Thyroid gland (tissue), 4 donors: ENCODE data around the gene EGFR. TPM values are rescaled to one million over a fixed set of nuclear protein-coding genes. Genes with fewer than 3 reads are reported as not detected.
A peak's percentile ranks its signal among the peaks of the same experiment; 100 is the strongest.

Source experiments
- DNase-seq, 2 donors: peaks; one replicate each; pipeline ENCODE4 v3.0.0-alpha.2; 2019
- H3K27ac ChIP-seq, 3 donors: fragments of 200-600 bp; sonication (generic); 1 replicate in 2 of 3; 2 replicates in 1 of 3; pipeline ENCODE4 v1.5.1; 2016 to 2019; ENCODE audit warnings: mild to moderate bottlenecking in 1 of 3, moderate library complexity in 1 of 3
- H3K27me3 ChIP-seq: fragments of 200-600 bp; sonication (generic); one replicate; pipeline ENCODE4 v1.5.1; 2019
- H3K36me3 ChIP-seq, 2 donors: fragments of 200-600 bp; sonication (generic); one replicate each; pipeline ENCODE4 v1.5.1; 2016 to 2019
- H3K4me1 ChIP-seq, 2 donors: fragments of 200-600 bp; sonication (generic); one replicate each; pipeline ENCODE4 v1.5.1; 2017 to 2019
- H3K4me3 ChIP-seq, 3 donors: fragments of 200-600 bp; sonication (generic); replicated peaks in 1 of 3; 1 replicate in 2 of 3; 2 replicates in 1 of 3; pipeline ENCODE4 v1.5.1; 2016; ENCODE audit warnings: mild to moderate bottlenecking in 1 of 3
- H3K9me3 ChIP-seq: fragments of 200-600 bp; sonication (generic); one replicate; pipeline ENCODE4 v1.5.1; 2017
- POLR2A ChIP-seq, 2 donors: fragments of 450-650 bp; IDR thresholded peaks; one replicate each; pipeline ENCODE4 v1.6.1; 2017; ENCODE audit warnings: antibody characterized with exemption in 2 of 2, mild to moderate bottlenecking in 2 of 2, moderate library complexity in 1 of 2
- WGBS, 2 donors: methylation state at CpG; one replicate each; pipeline ENCODE4 v1.1.5; 2017; 5-methylcytosine and 5-hydroxymethylcytosine counted together
- intact Hi-C: fragments of 100-400 bp; cut with DNase I; formaldehyde crosslinking; loops from one replicate; pipeline ENCODE4 v1.15.1; 2023
- total RNA-seq, 4 donors: library from RNA; depleted of rRNA; stranded (reverse); fragments of >200 nt; gene quantifications; one replicate each; pipeline ENCODE4 v1.2.3, GENCODE V29; 2016
- TF ChIP-seq, protein P1 (sequence below), 6 experiments: fragments of 200-600 bp in 3 of 6; fragments of 450-650 bp in 3 of 6; sonication (generic) in 3 of 6; IDR thresholded peaks; one replicate each; pipeline ENCODE4 v1.5.1; 2016 to 2019; ENCODE audit warnings: antibody characterized with exemption in 6 of 6, mild to moderate bottlenecking in 2 of 6, inconsistent platforms in 1 of 6, moderate library complexity in 1 of 6

The EGFR gene
- total RNA-seq, 4 donors from 2014 or later: 57.5 to 96.2 (median 84.7) TPM

DNA sequence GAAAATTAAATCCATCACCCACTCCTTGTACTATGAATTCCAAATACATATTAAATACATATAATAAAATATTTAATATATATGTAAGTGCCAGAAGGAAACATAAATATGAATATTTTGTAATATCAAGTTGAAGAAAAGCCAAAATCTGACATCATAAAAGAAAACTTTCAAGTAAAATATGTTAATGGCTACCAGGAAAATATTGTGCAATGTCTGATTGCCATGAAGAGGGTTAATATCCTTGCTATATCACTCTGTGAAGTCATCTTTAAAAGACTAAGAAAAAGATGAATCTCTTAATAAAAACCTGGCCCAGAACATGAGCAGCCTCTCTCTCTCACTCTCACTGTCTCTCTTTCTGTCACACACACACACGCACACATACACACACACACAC lies 130.2 kb downstream of the EGFR start:
- Histone ChIP-seq H3K27me3 (no peaks in the 10 kb centered on the region), H3K36me3 (peaks cover 22 to 26% of the 10 kb centered on the region in 2 donors), H3K27ac (no peak overlapping the region), H3K4me3 (no peak overlapping the region), H3K9me3 (no peaks in the 10 kb centered on the region), H3K4me1 (peaks cover 0 to 3% of the 10 kb centered on the region in 2 donors)
- WGBS, 2 donors: 97 to 98% methylated on average over 1 of the region's 1 CpG
- intact Hi-C loops: no loop called here
- DNase-seq: no peak
- TF ChIP-seq, protein P1, sequence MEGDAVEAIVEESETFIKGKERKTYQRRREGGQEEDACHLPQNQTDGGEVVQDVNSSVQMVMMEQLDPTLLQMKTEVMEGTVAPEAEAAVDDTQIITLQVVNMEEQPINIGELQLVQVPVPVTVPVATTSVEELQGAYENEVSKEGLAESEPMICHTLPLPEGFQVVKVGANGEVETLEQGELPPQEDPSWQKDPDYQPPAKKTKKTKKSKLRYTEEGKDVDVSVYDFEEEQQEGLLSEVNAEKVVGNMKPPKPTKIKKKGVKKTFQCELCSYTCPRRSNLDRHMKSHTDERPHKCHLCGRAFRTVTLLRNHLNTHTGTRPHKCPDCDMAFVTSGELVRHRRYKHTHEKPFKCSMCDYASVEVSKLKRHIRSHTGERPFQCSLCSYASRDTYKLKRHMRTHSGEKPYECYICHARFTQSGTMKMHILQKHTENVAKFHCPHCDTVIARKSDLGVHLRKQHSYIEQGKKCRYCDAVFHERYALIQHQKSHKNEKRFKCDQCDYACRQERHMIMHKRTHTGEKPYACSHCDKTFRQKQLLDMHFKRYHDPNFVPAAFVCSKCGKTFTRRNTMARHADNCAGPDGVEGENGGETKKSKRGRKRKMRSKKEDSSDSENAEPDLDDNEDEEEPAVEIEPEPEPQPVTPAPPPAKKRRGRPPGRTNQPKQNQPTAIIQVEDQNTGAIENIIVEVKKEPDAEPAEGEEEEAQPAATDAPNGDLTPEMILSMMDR (IDR thresholded peaks at IDR 0.05): no peak
- TF ChIP-seq POLR2A (IDR thresholded peaks at IDR 0.05): no peak

DNA sequence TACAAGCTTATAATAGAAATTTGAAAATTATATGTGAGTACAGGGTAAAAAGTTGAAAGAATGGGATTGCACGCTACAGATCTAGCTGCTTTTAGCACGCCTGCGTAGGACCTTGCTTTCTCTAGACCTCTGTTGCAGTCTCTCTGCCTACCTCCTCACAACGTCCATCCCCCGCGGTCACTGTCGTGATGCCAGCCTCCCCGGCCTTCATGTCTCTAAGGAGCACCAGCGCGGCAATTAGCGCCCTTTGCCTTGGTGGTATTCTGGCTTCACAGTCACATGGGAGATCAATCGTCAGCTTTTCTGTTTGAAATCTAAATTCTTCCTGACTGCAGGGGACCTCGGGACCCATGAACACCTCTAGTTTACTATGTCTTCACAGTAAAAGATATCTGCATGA lies 131.3 kb downstream of the EGFR start:
- Histone ChIP-seq H3K4me1 (peaks cover 0 to 3% of the 10 kb centered on the region in 2 donors), H3K36me3 (peaks cover 25 to 26% of the 10 kb centered on the region in 2 donors), H3K9me3 (no peaks in the 10 kb centered on the region), H3K27me3 (no peaks in the 10 kb centered on the region), H3K4me3 (no peak overlapping the region), H3K27ac (no peak overlapping the region)
- 93 to 95% methylated on average over 13 of the region's 13 CpGs for WGBS, 2 donors
- intact Hi-C loops: loop anchor here (10.0 kb wide), 1 partner anchor 105 kb away; no protein-coding TSS in a partner anchor
- no peak for DNase-seq
- TF ChIP-seq, protein P1 (IDR thresholded peaks at IDR 0.05): no peak
- no peak for TF ChIP-seq POLR2A (IDR thresholded peaks at IDR 0.05)

DNA sequence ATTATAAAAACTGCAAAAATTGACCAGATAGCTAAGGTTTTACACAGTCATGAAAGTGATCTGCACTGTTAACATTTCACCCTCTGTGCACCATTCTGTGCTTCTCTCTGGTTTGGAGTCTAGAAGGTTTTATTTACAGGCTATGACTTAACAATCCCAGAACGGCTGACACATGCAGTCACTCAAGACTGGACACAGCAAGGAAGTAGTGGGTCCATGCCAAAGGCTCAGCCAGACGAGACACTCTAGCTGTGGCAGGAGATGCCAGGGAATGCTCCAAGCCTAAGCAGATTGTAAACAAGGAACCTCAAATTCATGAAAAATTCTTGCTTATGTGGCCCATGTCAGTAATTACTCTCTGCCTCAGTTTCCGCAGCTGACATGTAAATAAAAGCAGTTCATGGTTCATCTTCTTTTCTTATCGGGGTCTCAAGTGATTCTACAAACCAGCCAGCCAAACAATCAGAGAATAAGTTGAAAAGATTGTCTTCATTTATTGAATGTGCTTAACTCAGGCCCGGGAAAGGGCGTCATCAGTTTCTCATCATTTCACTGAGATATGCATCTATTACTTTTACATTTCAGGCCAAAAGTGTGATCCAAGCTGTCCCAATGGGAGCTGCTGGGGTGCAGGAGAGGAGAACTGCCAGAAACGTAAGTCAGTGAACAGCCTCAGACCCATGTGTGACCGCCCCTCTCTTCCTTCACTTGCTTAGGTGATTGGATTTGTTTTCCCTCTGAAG lies 132.1 kb downstream of the EGFR start:
- TF ChIP-seq, protein P1 (IDR thresholded peaks at IDR 0.05): no peak
- no peak for TF ChIP-seq POLR2A (IDR thresholded peaks at IDR 0.05)
- Histone ChIP-seq H3K27ac (peak overlapping the region in 1 of 3 donors; percentile 39), H3K4me3 (no peak overlapping the region), H3K9me3 (no peaks in the 10 kb centered on the region), H3K4me1 (peaks cover 0 to 3% of the 10 kb centered on the region in 2 donors), H3K27me3 (no peaks in the 10 kb centered on the region), H3K36me3 (peaks cover 30 to 31% of the 10 kb centered on the region in 2 donors)
- intact Hi-C loops: loop anchor here (10.0 kb wide), 1 partner anchor 104 kb away; no protein-coding TSS in a partner anchor
- 74 to 75% methylated on average over 8 of the region's 8 CpGs for WGBS, 2 donors
- peak; percentile 68 to 85 for DNase-seq

DNA sequence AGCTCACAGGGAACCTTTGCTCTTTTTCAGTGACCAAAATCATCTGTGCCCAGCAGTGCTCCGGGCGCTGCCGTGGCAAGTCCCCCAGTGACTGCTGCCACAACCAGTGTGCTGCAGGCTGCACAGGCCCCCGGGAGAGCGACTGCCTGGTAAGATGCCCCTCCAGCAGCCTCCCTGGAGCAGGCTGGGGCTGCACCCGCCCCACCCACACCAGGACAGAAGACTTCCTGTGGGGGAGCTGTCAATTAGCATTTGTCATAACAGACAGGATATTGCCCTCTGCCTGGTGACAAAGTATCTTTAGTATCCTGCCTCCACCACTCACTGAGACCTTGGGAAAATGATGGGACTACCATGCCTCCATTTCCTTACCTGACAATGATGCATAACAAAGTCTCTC lies 133.7 kb downstream of the EGFR start:
- H3K27ac ChIP-seq: no peak overlapping the region
- 94 to 96% methylated on average over 5 to 6 of the region's 6 CpGs for WGBS, 2 donors
- no peak for TF ChIP-seq POLR2A (IDR thresholded peaks at IDR 0.05)
- TF ChIP-seq, protein P1 (IDR thresholded peaks at IDR 0.05): no peak
- H3K27me3 ChIP-seq: no peaks in the 10 kb centered on the region
- no peak for DNase-seq
- H3K4me1 ChIP-seq: peaks cover 0 to 3% of the 10 kb centered on the region in 2 donors
- intact Hi-C loops: loop anchor here (10.0 kb wide), 1 partner anchor 102 kb away; no protein-coding TSS in a partner anchor
- H3K9me3 ChIP-seq: no peaks in the 10 kb centered on the region
- no peak overlapping the region for H3K4me3 ChIP-seq
- H3K36me3 ChIP-seq: peaks cover 35 to 36% of the 10 kb centered on the region in 2 donors

DNA sequence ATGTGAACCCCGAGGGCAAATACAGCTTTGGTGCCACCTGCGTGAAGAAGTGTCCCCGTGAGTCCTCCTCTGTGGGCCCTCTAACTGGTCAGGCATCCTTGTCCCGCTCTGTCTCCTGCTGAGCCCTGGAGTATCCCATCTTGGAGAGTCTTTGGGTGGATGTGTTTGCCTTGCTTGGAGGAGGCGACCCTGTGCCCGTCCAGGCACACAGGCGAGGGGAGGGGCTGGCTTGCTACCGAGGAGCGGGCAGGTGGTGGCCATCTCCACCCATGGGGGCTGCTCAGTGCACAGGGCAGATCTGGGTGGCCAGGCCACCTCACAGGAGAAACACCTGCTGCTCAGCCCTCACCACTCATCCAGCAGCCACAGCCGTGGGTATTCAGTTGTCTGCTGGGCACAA lies 135.3 kb downstream of the EGFR start:
- Histone ChIP-seq H3K27ac (no peak overlapping the region), H3K4me3 (no peak overlapping the region), H3K4me1 (peaks cover 0 to 3% of the 10 kb centered on the region in 2 donors), H3K27me3 (no peaks in the 10 kb centered on the region), H3K9me3 (no peaks in the 10 kb centered on the region), H3K36me3 (peaks cover 48 to 51% of the 10 kb centered on the region in 2 donors)
- DNase-seq: no peak
- WGBS, 2 donors: 92 to 93% methylated on average over 5 to 8 of the region's 10 CpGs
- intact Hi-C loops: loop anchor here (10.0 kb wide), 1 partner anchor 101 kb away; no protein-coding TSS in a partner anchor
- TF ChIP-seq, protein P1 (IDR thresholded peaks at IDR 0.05): no peak
- no peak for TF ChIP-seq POLR2A (IDR thresholded peaks at IDR 0.05)
